Neural progenitor cell (in vitro differentiated cells): ENCODE results near the gene CD276.

Experiments used
- CTCF ChIP-seq: fragments of 200-600 bp; sonication (generic); IDR thresholded peaks from 2 replicates; pipeline ENCODE4 v1.5.1; 2017; ENCODE audit warnings: antibody characterized with exemption, mild to moderate bottlenecking
- EZH2 ChIP-seq: fragments of 200-600 bp; sonication (generic); IDR thresholded peaks from 2 replicates; pipeline ENCODE4 v1.6.1; 2017; ENCODE audit warnings: antibody characterized with exemption, mild to moderate bottlenecking, moderate library complexity

GRCh38 chr15:73756390-73756789 lies 72.2 kb downstream of the CD276 start:
- TF ChIP-seq CTCF (no peak), EZH2 (no peak)
